Effector memory CD8-positive, alpha-beta T cell (primary cell): Measurements from ENCODE around the gene PDE4B.

Experiments
- ATAC-seq: fragments of 150-1000 bp; cut with Tn5 transposase; replicated peaks from 2 replicates; pipeline ENCODE4 v1.10.0; 2021; ENCODE audit warnings: mild to moderate bottlenecking, moderate library complexity
- DNase-seq, 3 experiments: peaks; one replicate each; pipeline ENCODE4 v3.0.0; 2021
- H3K27ac Mint-ChIP-seq, 2 donors: one replicate each; pipeline ENCODE4 v1.8.0; 2022; ENCODE audit warnings: mild to moderate bottlenecking in 2 of 2, mixed read lengths in 2 of 2, moderate library complexity in 2 of 2
- H3K27me3 Mint-ChIP-seq, 2 donors: one replicate each; pipeline ENCODE4 v1.8.0; 2022; ENCODE audit warnings: mixed read lengths in 2 of 2
- H3K36me3 Mint-ChIP-seq: one replicate; pipeline ENCODE4 v1.8.0; 2022; ENCODE audit warnings: mild to moderate bottlenecking, moderate library complexity, mixed read lengths; ENCODE audit not compliant: insufficient read depth
- H3K4me1 Mint-ChIP-seq, 2 donors: one replicate each; pipeline ENCODE4 v1.8.0; 2022; ENCODE audit warnings: low read depth in 2 of 2, mixed read lengths in 2 of 2
- H3K4me3 Mint-ChIP-seq, 2 donors: one replicate each; pipeline ENCODE4 v1.8.0; 2022; ENCODE audit warnings: mild to moderate bottlenecking in 2 of 2, mixed read lengths in 2 of 2, moderate library complexity in 2 of 2
- H3K9me3 Mint-ChIP-seq, 2 donors: one replicate each; pipeline ENCODE4 v1.8.0; 2022; ENCODE audit warnings: mixed read lengths in 2 of 2

PDE4B gene

GRCh38 chr1:66282891-66283621 is 490.4 kb downstream of the PDE4B start:
- Mint-ChIP-seq H3K4me3 (peak overlapping the region in 1 of 2 donors; percentile 51), H3K27me3 (no peaks in the 10 kb centered on the region), H3K27ac (peak overlapping the region; percentile 53 to 85), H3K4me1 (peaks cover 39 to 62% of the 10 kb centered on the region in 2 donors), H3K9me3 (no peaks in the 10 kb centered on the region), H3K36me3 (peaks cover 2% of the 10 kb centered on the region)
- ATAC-seq (no peak), DNase-seq (no peak)

DNA sequence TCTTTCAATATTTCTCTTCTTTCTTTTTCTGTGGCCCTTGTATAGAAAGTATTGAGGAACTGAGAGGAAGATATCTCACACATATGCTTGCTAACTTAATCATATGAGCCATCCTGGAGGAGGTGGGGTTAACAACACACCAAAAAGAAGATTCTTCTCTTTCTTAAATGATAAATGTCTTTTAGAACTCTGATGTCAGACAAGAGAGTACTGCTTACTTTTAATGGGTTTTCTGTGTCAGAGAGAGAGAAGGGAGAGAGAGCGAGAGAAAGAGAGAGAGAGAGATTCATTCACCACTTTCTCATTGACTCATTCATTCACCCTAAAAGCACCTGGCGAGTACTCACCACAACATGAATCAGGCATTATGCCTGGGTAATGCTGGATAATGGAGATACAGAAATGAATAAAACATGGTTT is 490.9 kb downstream of the PDE4B start:
- ATAC-seq, result peak; percentile 14
- Mint-ChIP-seq H3K4me1 (peaks cover 35 to 59% of the 10 kb centered on the region in 2 donors), H3K27ac (peak overlapping the region; percentile 53 to 85), H3K4me3 (peak overlapping the region in 1 of 2 donors; percentile 51), H3K9me3 (no peaks in the 10 kb centered on the region), H3K36me3 (peaks cover 2% of the 10 kb centered on the region), H3K27me3 (no peaks in the 10 kb centered on the region)
- DNase-seq, result no peak

GRCh38 chr1:66284746-66285145 is 492.1 kb downstream of the PDE4B start:
- peak overlapping the region in 1 of 2 donors; percentile 12 for H3K4me3 Mint-ChIP-seq
- H3K27ac Mint-ChIP-seq, result peak overlapping the region in 1 of 2 donors; percentile 85
- no peak for ATAC-seq
- no peaks in the 10 kb centered on the region for H3K9me3 Mint-ChIP-seq
- H3K36me3 Mint-ChIP-seq, result peaks cover 2% of the 10 kb centered on the region
- H3K4me1 Mint-ChIP-seq, result peaks cover 32 to 56% of the 10 kb centered on the region in 2 donors
- H3K27me3 Mint-ChIP-seq, result no peaks in the 10 kb centered on the region
- DNase-seq, result no peak

- no peak for DNase-seq
- H3K27ac Mint-ChIP-seq, result peak overlapping the region; percentile 30 to 79
- H3K4me3 Mint-ChIP-seq, result peak overlapping the region; percentile 48 to 67
- H3K36me3 Mint-ChIP-seq, result peaks cover 2% of the 10 kb centered on the region
- peaks cover 35 to 51% of the 10 kb centered on the region in 2 donors for H3K4me1 Mint-ChIP-seq
- peak; percentile 41 for ATAC-seq
- no peaks in the 10 kb centered on the region for H3K27me3 Mint-ChIP-seq
- H3K9me3 Mint-ChIP-seq, result no peaks in the 10 kb centered on the region
Observed at GRCh38 chr1:66285618-66286270, 493.0 kb downstream of the PDE4B start.

- H3K27me3 Mint-ChIP-seq, result no peaks in the 10 kb centered on the region
- H3K4me1 Mint-ChIP-seq, result peaks cover 39 to 56% of the 10 kb centered on the region in 2 donors
- no peak overlapping the region for H3K4me3 Mint-ChIP-seq
- peak overlapping the region in 1 of 2 donors; percentile 79 for H3K27ac Mint-ChIP-seq
- peaks cover 2% of the 10 kb centered on the region for H3K36me3 Mint-ChIP-seq
- H3K9me3 Mint-ChIP-seq, result no peaks in the 10 kb centered on the region
- no peak for DNase-seq
- ATAC-seq, result no peak
Observed at GRCh38 chr1:66286307-66286706, 493.6 kb downstream of the PDE4B start.

DNA sequence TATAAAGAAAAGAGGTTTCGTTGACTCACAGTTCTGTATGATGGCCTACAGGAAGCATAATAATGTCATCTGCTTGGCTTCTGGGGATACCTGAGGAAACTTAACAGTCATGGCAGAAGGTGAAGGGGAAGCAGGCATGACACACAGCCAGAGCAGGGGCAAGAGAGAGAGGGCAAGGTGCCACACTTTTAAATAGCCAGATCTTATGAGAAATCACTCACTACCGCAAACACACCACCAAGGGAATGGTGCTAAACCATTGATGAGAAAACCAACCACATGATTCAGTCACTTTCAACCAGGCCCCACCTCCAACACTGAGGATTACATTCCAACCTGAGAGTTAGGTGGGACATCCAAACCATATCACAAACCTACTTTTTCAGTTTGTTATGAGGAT is 495.4 kb downstream of the PDE4B start:
- Mint-ChIP-seq H3K4me1 (peaks cover 35 to 53% of the 10 kb centered on the region in 2 donors), H3K36me3 (peaks cover 2% of the 10 kb centered on the region), H3K27ac (peak overlapping the region in 1 of 2 donors; percentile 24), H3K4me3 (no peak overlapping the region), H3K27me3 (no peaks in the 10 kb centered on the region), H3K9me3 (no peaks in the 10 kb centered on the region)
- ATAC-seq (peak; percentile 64), DNase-seq (no peak)

DNA sequence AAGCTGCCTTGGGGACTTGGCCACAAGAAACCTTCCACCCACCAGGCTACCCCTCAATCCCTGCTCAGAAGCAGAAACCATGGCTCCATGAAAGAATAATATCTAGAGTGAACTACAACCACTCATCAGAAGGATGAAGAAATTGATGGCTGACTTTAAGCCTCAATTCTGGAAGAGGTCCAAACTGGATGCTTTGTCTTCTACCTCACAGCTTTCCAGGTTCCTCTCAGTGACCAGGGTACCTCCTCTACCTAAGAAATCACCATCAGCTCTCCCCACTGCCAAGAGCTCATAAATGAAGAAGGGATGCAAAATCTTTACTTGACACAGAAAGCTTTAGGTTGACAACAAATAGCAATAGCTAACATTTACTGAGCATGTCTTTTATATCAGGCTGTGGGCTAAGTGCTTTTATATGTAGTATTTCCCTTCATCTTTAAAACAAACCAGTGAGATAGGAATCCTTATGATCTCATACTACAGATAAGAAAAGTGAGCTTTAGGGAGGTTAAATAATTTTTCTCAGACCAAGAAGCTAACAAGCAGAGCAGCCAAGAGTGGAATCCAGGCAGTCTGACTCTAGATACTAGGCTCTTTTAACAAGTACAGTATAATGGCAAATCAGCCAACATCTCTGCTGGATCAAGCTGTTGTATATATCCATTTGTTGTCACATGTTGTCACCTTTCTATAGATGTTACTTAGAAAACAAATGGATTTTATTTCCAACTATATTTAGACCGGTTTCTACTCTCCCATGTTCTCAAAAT is 498.3 kb downstream of the PDE4B start:
- no peak for ATAC-seq
- H3K4me1 Mint-ChIP-seq, result peaks cover 14 to 31% of the 10 kb centered on the region in 2 donors
- no peak overlapping the region for H3K4me3 Mint-ChIP-seq
- DNase-seq, result no peak
- H3K9me3 Mint-ChIP-seq, result no peaks in the 10 kb centered on the region
- no peak overlapping the region for H3K27ac Mint-ChIP-seq
- H3K36me3 Mint-ChIP-seq, result no peaks in the 10 kb centered on the region
- no peaks in the 10 kb centered on the region for H3K27me3 Mint-ChIP-seq

DNA sequence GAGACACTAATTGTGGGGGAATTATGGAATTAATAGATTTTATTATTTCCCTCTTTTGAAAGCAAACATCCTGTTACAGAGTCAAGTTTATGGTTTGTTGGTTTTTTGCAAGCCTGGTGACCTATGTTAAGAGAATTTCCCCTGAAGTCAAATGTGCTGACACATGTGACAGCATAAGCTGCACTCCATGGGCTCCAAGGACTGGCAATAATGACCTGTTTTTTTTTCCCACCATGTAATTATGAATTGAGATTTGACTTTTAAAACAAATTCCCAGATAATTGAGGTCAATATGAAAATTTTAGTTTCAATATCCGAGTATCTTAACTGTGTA is 498.8 kb downstream of the PDE4B start:
- DNase-seq (no peak), ATAC-seq (no peak)
- H3K27ac Mint-ChIP-seq, result no peak overlapping the region

DNA sequence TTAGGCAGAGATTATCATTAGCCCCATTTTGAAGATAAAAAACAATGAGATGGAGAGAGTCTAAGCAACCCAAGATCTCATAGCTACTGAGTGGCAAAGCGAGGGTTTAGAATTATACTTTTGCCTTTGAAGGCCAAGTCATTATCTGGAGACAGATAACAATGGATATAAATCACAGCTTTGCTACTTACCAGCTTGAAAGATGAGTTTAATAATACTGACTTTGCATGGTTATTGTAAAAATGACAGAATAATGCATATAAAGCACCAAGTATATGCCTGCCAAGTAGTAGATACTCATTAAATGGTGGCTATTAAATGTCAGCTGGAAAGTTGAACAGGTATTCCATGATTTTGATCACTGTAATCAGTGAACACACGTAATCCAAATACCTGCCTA is 499.6 kb downstream of the PDE4B start:
- H3K36me3 Mint-ChIP-seq, result no peaks in the 10 kb centered on the region
- no peak overlapping the region for H3K27ac Mint-ChIP-seq
- peaks cover 14 to 24% of the 10 kb centered on the region in 2 donors for H3K4me1 Mint-ChIP-seq
- ATAC-seq (no peak), DNase-seq (no peak)
- no peaks in the 10 kb centered on the region for H3K27me3 Mint-ChIP-seq
- H3K9me3 Mint-ChIP-seq, result no peaks in the 10 kb centered on the region
- no peak overlapping the region for H3K4me3 Mint-ChIP-seq

More for the DNA sequence above, 498.8 kb downstream of the PDE4B start:
- H3K27me3 Mint-ChIP-seq, result no peaks in the 10 kb centered on the region
- no peaks in the 10 kb centered on the region for H3K36me3 Mint-ChIP-seq
- no peak overlapping the region for H3K4me3 Mint-ChIP-seq
- H3K4me1 Mint-ChIP-seq, result peaks cover 14 to 25% of the 10 kb centered on the region in 2 donors
- no peaks in the 10 kb centered on the region for H3K9me3 Mint-ChIP-seq

DNA sequence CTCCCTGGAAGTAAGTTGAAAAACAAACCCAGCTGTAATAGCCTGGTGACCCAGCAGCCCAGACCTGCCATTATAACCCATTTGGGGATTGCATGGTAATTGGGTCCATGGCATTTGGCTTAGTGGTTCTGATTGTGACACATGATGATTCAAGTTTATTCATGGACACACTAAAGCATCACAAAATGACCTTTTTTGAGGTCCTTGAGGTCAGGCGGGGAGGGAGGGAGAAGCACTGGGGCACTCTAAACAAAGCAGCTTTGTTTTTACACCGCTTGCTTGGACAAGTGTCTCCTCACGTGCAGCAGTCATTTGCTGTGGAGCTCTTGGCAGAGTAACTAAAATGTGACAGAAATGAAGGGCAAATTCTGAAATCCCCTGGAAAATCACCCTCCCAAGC is 500.2 kb downstream of the PDE4B start:
- no peak for DNase-seq
- Mint-ChIP-seq H3K4me1 (peaks cover 13 to 22% of the 10 kb centered on the region in 2 donors), H3K9me3 (no peaks in the 10 kb centered on the region), H3K27ac (no peak overlapping the region), H3K4me3 (no peak overlapping the region), H3K27me3 (no peaks in the 10 kb centered on the region), H3K36me3 (no peaks in the 10 kb centered on the region)
- no peak for ATAC-seq

GRCh38 chr1:66294707-66295370 is 502.1 kb downstream of the PDE4B start:
- no peaks in the 10 kb centered on the region for H3K36me3 Mint-ChIP-seq

GRCh38 chr1:66295803-66296202 is 503.1 kb downstream of the PDE4B start:
- no peak overlapping the region for H3K27ac Mint-ChIP-seq
- H3K36me3 Mint-ChIP-seq, result peaks cover 2% of the 10 kb centered on the region
- no peaks in the 10 kb centered on the region for H3K27me3 Mint-ChIP-seq
- no peak for DNase-seq
- H3K4me1 Mint-ChIP-seq, result peaks cover 8 to 10% of the 10 kb centered on the region in 2 donors
- no peak for ATAC-seq
- no peaks in the 10 kb centered on the region for H3K9me3 Mint-ChIP-seq
- no peak overlapping the region for H3K4me3 Mint-ChIP-seq

More at GRCh38 chr1:66294707-66295370, 502.1 kb downstream of the PDE4B start:
- no peak overlapping the region for H3K27ac Mint-ChIP-seq
- no peaks in the 10 kb centered on the region for H3K27me3 Mint-ChIP-seq
- H3K4me1 Mint-ChIP-seq, result peaks cover 6 to 9% of the 10 kb centered on the region in 2 donors
- no peak overlapping the region for H3K4me3 Mint-ChIP-seq
- H3K9me3 Mint-ChIP-seq, result no peaks in the 10 kb centered on the region
- DNase-seq, result no peak
- no peak for ATAC-seq

GRCh38 chr1:66296370-66296769 is 503.7 kb downstream of the PDE4B start:
- Mint-ChIP-seq H3K27ac (no peak overlapping the region), H3K36me3 (peaks cover 7% of the 10 kb centered on the region), H3K27me3 (no peaks in the 10 kb centered on the region), H3K4me3 (no peak overlapping the region), H3K4me1 (peaks cover 10 to 12% of the 10 kb centered on the region in 2 donors), H3K9me3 (no peaks in the 10 kb centered on the region)
- DNase-seq, result no peak
- no peak for ATAC-seq
